NCI-H1694 treated with DMSO at 0.1 percent for 48 hours (cell line): ENCODE measurements around the gene FLNA.

Experiments used
- DNase-seq: peaks from one replicate; lab custom pipeline; 2025; lab: John Stamatoyannopoulos, UW

FLNA gene

GRCh38 chrX:154333837-154334271 lies 40.6 kb downstream of the FLNA start:
- DNase-seq, result no peak

GRCh38 chrX:154333116-154333515 lies 41.3 kb downstream of the FLNA start:
- DNase-seq, result no peak

GRCh38 chrX:154332561-154332960 lies 41.9 kb downstream of the FLNA start:
- DNase-seq, result no peak

GRCh38 chrX:154329294-154329693 lies 45.1 kb downstream of the FLNA start:
- DNase-seq, result no peak

GRCh38 chrX:154328646-154329045 lies 45.8 kb downstream of the FLNA start:
- no peak for DNase-seq

GRCh38 chrX:154327038-154327820 lies 47.2 kb downstream of the FLNA start:
- peak; percentile 49 for DNase-seq

- no peak for DNase-seq
Measured at GRCh38 chrX:154325541-154325940, 48.9 kb downstream of the FLNA start.

GRCh38 chrX:154323537-154323936 lies 50.9 kb downstream of the FLNA start:
- DNase-seq, result no peak

- no peak for DNase-seq
Measured at GRCh38 chrX:154322890-154323289, 51.5 kb downstream of the FLNA start.

- peak; percentile 83 for DNase-seq
Measured at GRCh38 chrX:154321594-154321993, 52.8 kb downstream of the FLNA start.

- DNase-seq, result no peak
Measured at GRCh38 chrX:154321152-154321551, 53.3 kb downstream of the FLNA start.

- no peak for DNase-seq
Measured at GRCh38 chrX:154320406-154320805, 54.0 kb downstream of the FLNA start.

- peak; percentile 15 for DNase-seq
Measured at GRCh38 chrX:154317391-154317995, 56.9 kb downstream of the FLNA start.

- DNase-seq, result no peak
Measured at GRCh38 chrX:154315416-154315815, 59.0 kb downstream of the FLNA start.

GRCh38 chrX:154313147-154313546 lies 61.3 kb downstream of the FLNA start:
- no peak for DNase-seq

GRCh38 chrX:154312116-154312515 lies 62.3 kb downstream of the FLNA start:
- DNase-seq, result no peak

- no peak for DNase-seq
Measured at GRCh38 chrX:154310616-154311536, 63.6 kb downstream of the FLNA start.

GRCh38 chrX:154309041-154309775 lies 65.2 kb downstream of the FLNA start:
- no peak for DNase-seq

GRCh38 chrX:154308108-154308946 lies 66.1 kb downstream of the FLNA start:
- DNase-seq, result peak; percentile 32

GRCh38 chrX:154307202-154307601 lies 67.2 kb downstream of the FLNA start:
- no peak for DNase-seq
